Aorta (tissue), 5 donors: ENCODE results near the gene TEX26. TPM values are rescaled to one million over a fixed set of nuclear protein-coding genes. Genes with fewer than 3 reads are reported as not detected.

Experiments used
- ATAC-seq: fragments of 200-7000 bp; cut with Tn5 transposase; one replicate; pipeline ENCODE4 v1.9.1; 2022; ENCODE audit warnings: moderate library complexity; ENCODE audit not compliant: low FRiP score
- DNase-seq, 2 donors: peaks; one replicate each; pipeline ENCODE4 v3.0.0-alpha.2; 2020
- H3K27ac ChIP-seq, 2 donors: one replicate each; pipeline ENCODE4 v1.5.1; 2013; ENCODE audit warnings: low read length in 2 of 2, mild to moderate bottlenecking in 2 of 2, moderate library complexity in 2 of 2, control low read depth in 1 of 2, inconsistent platforms in 1 of 2, low read depth in 1 of 2
- H3K27me3 ChIP-seq, 2 donors: one replicate each; pipeline ENCODE4 v1.6.1; 2013; ENCODE audit warnings: control low read depth in 1 of 2, low read length in 1 of 2, mild to moderate bottlenecking in 1 of 2, moderate library complexity in 1 of 2; ENCODE audit not compliant: insufficient read depth in 2 of 2, control insufficient read depth in 1 of 2
- H3K36me3 ChIP-seq, 2 donors: one replicate each; pipeline ENCODE4 v1.6.1; 2013; ENCODE audit warnings: control low read depth in 1 of 2, low read length in 1 of 2, mild to moderate bottlenecking in 1 of 2; ENCODE audit not compliant: insufficient read depth in 2 of 2, control insufficient read depth in 1 of 2
- H3K4me1 ChIP-seq, 2 donors: one replicate each; pipeline ENCODE4 v1.6.1; 2013; ENCODE audit warnings: low read length in 2 of 2, control low read depth in 1 of 2, mild to moderate bottlenecking in 1 of 2, moderate library complexity in 1 of 2; ENCODE audit not compliant: insufficient read depth in 2 of 2, control insufficient read depth in 1 of 2
- H3K4me3 ChIP-seq, 2 donors: one replicate each; pipeline ENCODE4 v1.5.1; 2013; ENCODE audit warnings: low read length in 2 of 2, control low read depth in 1 of 2, mild to moderate bottlenecking in 1 of 2
- H3K9me3 ChIP-seq: one replicate; pipeline ENCODE4 v1.6.1; 2013; ENCODE audit warnings: mild to moderate bottlenecking, low read length; ENCODE audit not compliant: control insufficient read depth
- WGBS, 2 donors: extraction: QIAGEN DNeasy Blood & Tissue Kit; methylation state at CpG; one replicate each; pipeline ENCODE4 v1.1.7; 2013; 5-methylcytosine and 5-hydroxymethylcytosine counted together
- intact Hi-C, 2 donors: fragments of 100-400 bp; cut with DNase I; formaldehyde crosslinking; loops; one replicate each; pipeline versions ENCODE4 v1.14.2 to v1.15.0; 2022
- polyA plus RNA-seq, 2 donors: library from polyadenylated mRNA; stranded (reverse); fragments of 200-250 nt; gene quantifications; one replicate each; pipeline ENCODE4 v1.2.3, GENCODE V29; 2013
- total RNA-seq, 2 donors: library from RNA; stranded (reverse); fragmentation: NEBNext Ultra II Directional; extraction: Animal tissue kit (Norgen Biotek cat#: 25700); gene quantifications; one replicate each; pipeline ENCODE4 v1.2.1, GENCODE V29; 2021
- donor health status: healthy with polysubstance abuse.
- donor health status: Bipolar disorder and iron deficiency.
- donor health status: DM: no; HTN: no; CAD: no.
- donor health status: DM: no; HTN: no; CAD: no.
- donor health status: DM: yes; HTN: yes; CAD: no.

TEX26 gene
- total and polyA plus RNA-seq, 4 donors, result 0.24 TPM; not detected in 3

- Histone ChIP-seq H3K27me3 (no peaks in the 10 kb centered on the region), H3K4me1 (no peaks in the 10 kb centered on the region), H3K36me3 (no peaks in the 10 kb centered on the region), H3K9me3 (no peaks in the 10 kb centered on the region), H3K27ac (no peak overlapping the region), H3K4me3 (no peak overlapping the region)
- DNase-seq, result no peak
- ATAC-seq, result no peak
- WGBS, 2 donors, result 73 to 77% methylated on average over 5 of the region's 5 CpGs
- intact Hi-C loops, result no loop called here
Measured at GRCh38 chr13:30957258-30957943, 24.9 kb downstream of the TEX26 start.

GRCh38 chr13:30959678-30960077 lies 27.2 kb downstream of the TEX26 start:
- Histone ChIP-seq H3K27ac (no peak overlapping the region), H3K9me3 (no peaks in the 10 kb centered on the region), H3K36me3 (no peaks in the 10 kb centered on the region), H3K27me3 (no peaks in the 10 kb centered on the region), H3K4me1 (no peaks in the 10 kb centered on the region), H3K4me3 (no peak overlapping the region)
- WGBS, 2 donors, result 76 to 85% methylated on average over 1 of the region's 1 CpG
- ATAC-seq (no peak), DNase-seq (no peak)
- intact Hi-C loops, result no loop called here

GRCh38 chr13:30963791-30964190 lies 31.3 kb downstream of the TEX26 start:
- WGBS, 2 donors, result 23 to 30% methylated on average over 5 of the region's 5 CpGs
- Histone ChIP-seq H3K9me3 (no peaks in the 10 kb centered on the region), H3K27me3 (no peaks in the 10 kb centered on the region), H3K4me1 (no peaks in the 10 kb centered on the region), H3K36me3 (peaks cover 0 to 2% of the 10 kb centered on the region in 2 donors), H3K27ac (no peak overlapping the region), H3K4me3 (no peak overlapping the region)
- ATAC-seq (no peak), DNase-seq (peak in 1 of 2 donors; percentile 55)
- intact Hi-C loops, result no loop called here

DNA sequence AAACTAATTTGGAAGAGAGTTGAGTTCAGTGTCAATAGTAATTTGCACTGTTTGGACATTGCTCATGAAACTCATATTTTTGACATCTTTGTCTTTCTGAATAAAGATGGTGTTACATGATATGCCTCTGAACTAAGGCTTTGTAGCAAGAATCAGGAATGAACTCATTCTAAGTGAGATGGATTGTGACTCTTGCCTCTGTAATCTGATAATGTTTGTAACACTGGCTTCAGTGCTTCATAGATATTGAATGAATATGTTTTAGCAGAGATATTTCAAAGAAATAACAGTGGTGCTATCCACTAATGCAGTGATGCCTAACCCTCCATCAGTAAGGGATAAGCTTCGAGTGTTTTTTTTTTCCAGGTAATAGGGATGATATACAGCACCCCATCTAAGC lies 32.9 kb downstream of the TEX26 start:
- intact Hi-C loops, result no loop called here
- ATAC-seq, result no peak
- no peaks in the 10 kb centered on the region for H3K4me1 ChIP-seq

DNA sequence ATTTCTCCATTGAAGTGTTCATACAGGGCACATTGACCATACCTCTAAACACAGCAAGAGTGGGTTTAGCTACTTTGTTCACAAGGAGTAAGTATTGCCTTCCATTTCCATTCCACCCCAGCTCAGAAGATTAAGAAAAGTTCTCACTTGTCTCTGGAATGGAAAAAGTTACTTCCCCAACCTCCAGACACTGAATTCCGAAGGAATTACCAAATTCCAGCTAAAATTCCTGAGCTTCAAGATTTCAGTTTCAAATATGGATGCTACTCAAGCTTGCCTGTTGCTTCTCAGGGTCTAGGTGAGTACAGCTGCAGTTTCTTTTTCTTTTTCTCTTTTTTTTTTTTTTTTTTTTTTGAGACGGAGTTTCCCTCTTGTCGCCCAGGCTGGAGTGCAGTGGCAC lies 33.6 kb downstream of the TEX26 start:
- no peaks in the 10 kb centered on the region for H3K9me3 ChIP-seq
- DNase-seq (no peak), ATAC-seq (no peak)
- no peak overlapping the region for H3K27ac ChIP-seq
- H3K27me3 ChIP-seq, result no peaks in the 10 kb centered on the region
- WGBS, 2 donors, result 70 to 73% methylated on average over 2 to 3 of the region's 3 CpGs
- H3K4me1 ChIP-seq, result no peaks in the 10 kb centered on the region
- intact Hi-C loops, result no loop called here
- peaks cover 0 to 2% of the 10 kb centered on the region in 2 donors for H3K36me3 ChIP-seq
- no peak overlapping the region for H3K4me3 ChIP-seq

More for the DNA sequence above, 32.9 kb downstream of the TEX26 start:
- Histone ChIP-seq H3K27me3 (no peaks in the 10 kb centered on the region), H3K9me3 (no peaks in the 10 kb centered on the region), H3K27ac (no peak overlapping the region), H3K36me3 (peaks cover 0 to 2% of the 10 kb centered on the region in 2 donors), H3K4me3 (no peak overlapping the region)
- 85 to 99% methylated on average over 1 of the region's 1 CpG for WGBS, 2 donors
- no peak for DNase-seq

GRCh38 chr13:30968846-30969245 lies 36.4 kb downstream of the TEX26 start:
- Histone ChIP-seq H3K4me1 (no peaks in the 10 kb centered on the region), H3K4me3 (no peak overlapping the region), H3K27me3 (no peaks in the 10 kb centered on the region), H3K27ac (no peak overlapping the region), H3K36me3 (peaks cover 0 to 2% of the 10 kb centered on the region in 2 donors), H3K9me3 (no peaks in the 10 kb centered on the region)
- intact Hi-C loops, result no loop called here
- DNase-seq (no peak), ATAC-seq (no peak)
- WGBS, 2 donors, result 64 to 78% methylated on average over 2 of the region's 2 CpGs

GRCh38 chr13:30971575-30971974 lies 39.1 kb downstream of the TEX26 start:
- 76 to 83% methylated on average over 2 of the region's 2 CpGs for WGBS, 2 donors
- ATAC-seq, result no peak
- Histone ChIP-seq H3K36me3 (peaks cover 0 to 2% of the 10 kb centered on the region in 2 donors), H3K4me3 (no peak overlapping the region), H3K9me3 (no peaks in the 10 kb centered on the region), H3K27ac (no peak overlapping the region), H3K4me1 (no peaks in the 10 kb centered on the region), H3K27me3 (no peaks in the 10 kb centered on the region)
- no peak for DNase-seq
- intact Hi-C loops, result no loop called here

GRCh38 chr13:30972888-30973377 lies 40.5 kb downstream of the TEX26 start:
- peaks cover 0 to 2% of the 10 kb centered on the region in 2 donors for H3K36me3 ChIP-seq
- peaks cover 0 to 2% of the 10 kb centered on the region in 2 donors for H3K4me1 ChIP-seq
- DNase-seq, result no peak
- H3K27ac ChIP-seq, result no peak overlapping the region
- WGBS, 2 donors, result 0 to 2% methylated on average over 1 of the region's 1 CpG
- no peak for ATAC-seq
- H3K9me3 ChIP-seq, result no peaks in the 10 kb centered on the region
- intact Hi-C loops, result no loop called here
- H3K4me3 ChIP-seq, result no peak overlapping the region
- no peaks in the 10 kb centered on the region for H3K27me3 ChIP-seq

DNA sequence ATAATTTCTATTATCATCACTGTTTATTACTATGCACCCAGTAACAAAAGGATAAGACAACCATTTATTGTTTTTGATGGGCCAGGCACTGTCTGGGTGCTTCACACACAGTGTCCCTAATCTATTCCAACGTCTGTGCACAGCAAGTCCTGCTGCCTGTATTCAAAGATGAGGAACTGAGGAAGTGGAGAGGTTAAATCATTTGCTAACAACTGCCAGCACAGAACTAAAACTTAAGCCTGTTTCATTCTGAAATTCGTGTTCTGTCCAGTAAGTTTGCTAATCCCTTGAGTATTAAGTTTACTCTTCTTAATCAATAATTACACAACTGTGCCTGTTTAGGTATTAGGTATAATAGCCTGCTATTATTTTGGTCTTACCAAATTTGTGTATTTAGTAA lies 41.9 kb downstream of the TEX26 start:
- intact Hi-C loops, result no loop called here
- DNase-seq (no peak), ATAC-seq (no peak)
- H3K36me3 ChIP-seq, result no peaks in the 10 kb centered on the region
- WGBS, 2 donors, result 39 to 44% methylated on average over 2 of the region's 2 CpGs
- no peak overlapping the region for H3K27ac ChIP-seq
- H3K4me1 ChIP-seq, result peaks cover 0 to 2% of the 10 kb centered on the region in 2 donors
- H3K4me3 ChIP-seq, result no peak overlapping the region
- no peaks in the 10 kb centered on the region for H3K9me3 ChIP-seq
- H3K27me3 ChIP-seq, result no peaks in the 10 kb centered on the region
